Activated naive CD4-positive, alpha-beta T cell treated with anti-CD3 and anti-CD28 coated beads for 36 hours (primary cell): Measurements from ENCODE around the gene CRYBA4. TPM values are rescaled to one million over a fixed set of nuclear protein-coding genes. Genes with fewer than 3 reads are reported as not detected.

Source experiments
- CTCF ChIA-PET: fragments of 350-600 bp; sonication (Branson Sonifier 250); formaldehyde crosslinking; loops from one replicate; lab custom pipeline; 2021; ENCODE audit warnings: antibody characterized with exemption; lab: Charles Lee
- DNase-seq: peaks from one replicate; pipeline ENCODE4 v3.0.0-alpha.2; 2020
- H3K27ac Mint-ChIP-seq: one replicate; pipeline ENCODE4 v1.8.0; 2021; ENCODE audit warnings: mild to moderate bottlenecking, mixed read lengths
- H3K27me3 Mint-ChIP-seq: one replicate; pipeline ENCODE4 v1.8.0; 2021; ENCODE audit warnings: low read depth, mixed read lengths
- H3K36me3 Mint-ChIP-seq: one replicate; pipeline ENCODE4 v1.8.0; 2021; ENCODE audit warnings: low read depth, mixed read lengths
- H3K4me1 Mint-ChIP-seq: one replicate; pipeline ENCODE4 v1.8.0; 2021; ENCODE audit warnings: low read depth, mixed read lengths
- H3K4me3 Mint-ChIP-seq: one replicate; pipeline ENCODE4 v1.8.0; 2021; ENCODE audit warnings: mild to moderate bottlenecking, moderate library complexity, mixed read lengths
- H3K9me3 Mint-ChIP-seq: one replicate; pipeline ENCODE4 v1.8.0; 2021; ENCODE audit warnings: mixed read lengths
- intact Hi-C: fragments of 100-400 bp; cut with micrococcal nuclease; formaldehyde crosslinking; loops from one replicate; pipeline ENCODE4 v1.15.1; 2023
- total RNA-seq, 2 experiments: library from RNA; stranded (reverse); gene quantifications; one replicate each; pipeline ENCODE4 v1.2.3, GENCODE V29; 2021

CRYBA4 gene
- total RNA-seq = not detected

- H3K4me1 Mint-ChIP-seq = no peaks in the 10 kb centered on the region
- H3K4me3 Mint-ChIP-seq = no peak within 1 kb of the TSS
- intact Hi-C loops = no loop called here
- DNase-seq = no peak
- no peaks in the 10 kb centered on the region for H3K27me3 Mint-ChIP-seq
- no peaks in the 10 kb centered on the region for H3K36me3 Mint-ChIP-seq
- no peaks in the 10 kb centered on the region for H3K9me3 Mint-ChIP-seq
- H3K27ac Mint-ChIP-seq = no peak within 1 kb of the TSS
- CTCF ChIA-PET = no interaction called here
Measured at GRCh38 chr22:26621663-26622062, at the start of gene CRYBA4. Gene CRYBA4, plus strand, starts transcription at chr22:26621963. Its CDS starts 634 bp downstream, at chr22:26622597.

GRCh38 chr22:26573026-26573662 lies 48.6 kb upstream of the CRYBA4 start:
- Mint-ChIP-seq H3K9me3 (no peaks in the 10 kb centered on the region), H3K4me3 (no peak overlapping the region), H3K27me3 (no peaks in the 10 kb centered on the region), H3K36me3 (peaks cover 6% of the 10 kb centered on the region), H3K4me1 (peaks cover 27% of the 10 kb centered on the region), H3K27ac (no peak overlapping the region)
- peak; percentile 53 for DNase-seq
- intact Hi-C loops = no loop called here
- CTCF ChIA-PET = no interaction called here

GRCh38 chr22:26574001-26574723 lies 47.6 kb upstream of the CRYBA4 start:
- Mint-ChIP-seq H3K4me3 (no peak overlapping the region), H3K36me3 (peaks cover 6% of the 10 kb centered on the region), H3K27ac (no peak overlapping the region), H3K9me3 (no peaks in the 10 kb centered on the region), H3K4me1 (peaks cover 32% of the 10 kb centered on the region), H3K27me3 (no peaks in the 10 kb centered on the region)
- intact Hi-C loops = no loop called here
- CTCF ChIA-PET = no interaction called here
- DNase-seq = no peak

GRCh38 chr22:26576026-26576680 lies 45.6 kb upstream of the CRYBA4 start:
- Mint-ChIP-seq H3K36me3 (peaks cover 6% of the 10 kb centered on the region), H3K4me1 (peaks cover 50% of the 10 kb centered on the region)

GRCh38 chr22:26577081-26577480 lies 44.7 kb upstream of the CRYBA4 start:
- H3K4me3 Mint-ChIP-seq = no peak overlapping the region

More at GRCh38 chr22:26576026-26576680, 45.6 kb upstream of the CRYBA4 start:
- Mint-ChIP-seq H3K27me3 (no peaks in the 10 kb centered on the region), H3K27ac (no peak overlapping the region), H3K9me3 (no peaks in the 10 kb centered on the region), H3K4me3 (no peak overlapping the region)
- DNase-seq = no peak
- CTCF ChIA-PET = no interaction called here
- intact Hi-C loops = no loop called here

GRCh38 chr22:26579331-26579886 lies 42.4 kb upstream of the CRYBA4 start:
- Mint-ChIP-seq H3K27me3 (no peaks in the 10 kb centered on the region), H3K4me1 (peaks cover 38% of the 10 kb centered on the region), H3K4me3 (peak overlapping the region; percentile 57), H3K9me3 (no peaks in the 10 kb centered on the region), H3K36me3 (peaks cover 4% of the 10 kb centered on the region), H3K27ac (peak overlapping the region; percentile 78)
- intact Hi-C loops = loop anchor here (1.0 kb wide), 1 partner anchor 11 kb away; the partner anchor contains the start of gene TPST2
- peak; percentile 67 for DNase-seq
- CTCF ChIA-PET = interaction anchor here (1.9 kb wide), 1 partner anchor 45 kb away, joined by 4 read pairs; no protein-coding TSS in a partner anchor

More at GRCh38 chr22:26577081-26577480, 44.7 kb upstream of the CRYBA4 start:
- H3K4me1 Mint-ChIP-seq = peaks cover 54% of the 10 kb centered on the region
- no peak overlapping the region for H3K27ac Mint-ChIP-seq
- peaks cover 6% of the 10 kb centered on the region for H3K36me3 Mint-ChIP-seq
- H3K27me3 Mint-ChIP-seq = no peaks in the 10 kb centered on the region
- CTCF ChIA-PET = interaction anchor here (1.2 kb wide), 1 partner anchor 12 kb away, joined by 3 read pairs; no protein-coding TSS in a partner anchor
- intact Hi-C loops = no loop called here
- no peak for DNase-seq
- H3K9me3 Mint-ChIP-seq = no peaks in the 10 kb centered on the region

- peaks cover 36% of the 10 kb centered on the region for H3K4me1 Mint-ChIP-seq
- peaks cover 4% of the 10 kb centered on the region for H3K36me3 Mint-ChIP-seq
- no peaks in the 10 kb centered on the region for H3K27me3 Mint-ChIP-seq
- no peaks in the 10 kb centered on the region for H3K9me3 Mint-ChIP-seq
- no peak for DNase-seq
- CTCF ChIA-PET = interaction anchor here (1.9 kb wide), 1 partner anchor 44 kb away, joined by 4 read pairs; no protein-coding TSS in a partner anchor
- intact Hi-C loops = no loop called here
- H3K27ac Mint-ChIP-seq = peak overlapping the region; percentile 78
- H3K4me3 Mint-ChIP-seq = peak overlapping the region; percentile 57
Measured at GRCh38 chr22:26580240-26580962, 41.4 kb upstream of the CRYBA4 start.

- peaks cover 38% of the 10 kb centered on the region for H3K4me1 Mint-ChIP-seq
Measured at GRCh38 chr22:26581026-26581425, 40.7 kb upstream of the CRYBA4 start.

GRCh38 chr22:26581633-26582168 lies 40.1 kb upstream of the CRYBA4 start:
- Mint-ChIP-seq H3K27me3 (no peaks in the 10 kb centered on the region), H3K4me1 (peaks cover 39% of the 10 kb centered on the region), H3K36me3 (peaks cover under 1% of the 10 kb centered on the region), H3K27ac (no peak overlapping the region), H3K4me3 (no peak overlapping the region), H3K9me3 (no peaks in the 10 kb centered on the region)
- intact Hi-C loops = no loop called here
- CTCF ChIA-PET = no interaction called here
- no peak for DNase-seq

More at GRCh38 chr22:26581026-26581425, 40.7 kb upstream of the CRYBA4 start:
- Mint-ChIP-seq H3K4me3 (no peak overlapping the region), H3K36me3 (peaks cover 4% of the 10 kb centered on the region), H3K27ac (no peak overlapping the region), H3K27me3 (no peaks in the 10 kb centered on the region), H3K9me3 (no peaks in the 10 kb centered on the region)
- intact Hi-C loops = no loop called here
- DNase-seq = no peak
- CTCF ChIA-PET = no interaction called here

- intact Hi-C loops = no loop called here
- H3K4me1 Mint-ChIP-seq = peaks cover 51% of the 10 kb centered on the region
- H3K27me3 Mint-ChIP-seq = no peaks in the 10 kb centered on the region
- peaks cover 4% of the 10 kb centered on the region for H3K9me3 Mint-ChIP-seq
- no peak overlapping the region for H3K27ac Mint-ChIP-seq
- no peak for DNase-seq
- CTCF ChIA-PET = no interaction called here
- no peak overlapping the region for H3K4me3 Mint-ChIP-seq
- H3K36me3 Mint-ChIP-seq = peaks cover 1% of the 10 kb centered on the region
Measured at GRCh38 chr22:26584010-26584409, 37.8 kb upstream of the CRYBA4 start.

- Mint-ChIP-seq H3K27me3 (no peaks in the 10 kb centered on the region), H3K27ac (no peak overlapping the region), H3K4me3 (no peak overlapping the region), H3K4me1 (peaks cover 41% of the 10 kb centered on the region), H3K9me3 (peaks cover 4% of the 10 kb centered on the region), H3K36me3 (peaks cover 1% of the 10 kb centered on the region)
- no peak for DNase-seq
- CTCF ChIA-PET = interaction anchor here (0.6 kb wide), 1 partner anchor 216 kb away, joined by 3 read pairs; no protein-coding TSS in a partner anchor
- intact Hi-C loops = loop anchor here (5.0 kb wide), 1 partner anchor 73 kb away; the partner anchor contains the start of gene TFIP11
Measured at GRCh38 chr22:26585104-26585790, 36.5 kb upstream of the CRYBA4 start.
